Skeletal muscle tissue (tissue), 4 donors: ENCODE data around the gene PLP1. TPM values are rescaled to one million over a fixed set of nuclear protein-coding genes. Genes with fewer than 3 reads are reported as not detected.
"Not testable (repeated sequence)": the region's sequence is repeated elsewhere in the genome, so short reads cannot be mapped to it uniquely, and the experiment has no call there.

Experiments used
- H3K27ac ChIP-seq: one replicate; pipeline ENCODE4 v1.7.0; 2013; ENCODE audit warnings: mild to moderate bottlenecking, low read depth, low read length, inconsistent platforms
- H3K27me3 ChIP-seq, 3 donors: one replicate each; pipeline ENCODE4 v1.7.0; 2013; ENCODE audit warnings: low read length in 3 of 3; ENCODE audit not compliant: control insufficient read depth in 3 of 3, insufficient read depth in 3 of 3
- H3K36me3 ChIP-seq, 3 donors: one replicate each; pipeline ENCODE4 v1.7.0; 2013; ENCODE audit warnings: low read length in 3 of 3; ENCODE audit not compliant: control insufficient read depth in 3 of 3, insufficient read depth in 3 of 3
- H3K4me1 ChIP-seq, 3 donors: one replicate each; pipeline ENCODE4 v1.7.0; 2013; ENCODE audit warnings: low read length in 3 of 3, mild to moderate bottlenecking in 3 of 3; ENCODE audit not compliant: control insufficient read depth in 3 of 3, insufficient read depth in 3 of 3
- H3K4me3 ChIP-seq, 3 donors: one replicate each; pipeline ENCODE4 v1.7.0; 2013; ENCODE audit warnings: low read length in 3 of 3
- H3K9ac ChIP-seq, 3 donors: one replicate each; pipeline ENCODE4 v1.7.0; 2013; ENCODE audit warnings: low read length in 3 of 3, mild to moderate bottlenecking in 3 of 3, moderate library complexity in 2 of 3, low read depth in 1 of 3
- H3K9me3 ChIP-seq, 3 donors: one replicate each; pipeline ENCODE4 v1.7.0; 2013; ENCODE audit warnings: low read length in 3 of 3; ENCODE audit not compliant: control insufficient read depth in 3 of 3
- total RNA-seq: library from RNA; depleted of rRNA; stranded (reverse); fragments of >200 nt; gene quantifications from one replicate; pipeline ENCODE4 v1.2.3, GENCODE V29; 2014
- donor health status: Osteomylitis.

Gene PLP1
- total RNA-seq, 1 donor from 2014 or later = 41.8 TPM

DNA sequence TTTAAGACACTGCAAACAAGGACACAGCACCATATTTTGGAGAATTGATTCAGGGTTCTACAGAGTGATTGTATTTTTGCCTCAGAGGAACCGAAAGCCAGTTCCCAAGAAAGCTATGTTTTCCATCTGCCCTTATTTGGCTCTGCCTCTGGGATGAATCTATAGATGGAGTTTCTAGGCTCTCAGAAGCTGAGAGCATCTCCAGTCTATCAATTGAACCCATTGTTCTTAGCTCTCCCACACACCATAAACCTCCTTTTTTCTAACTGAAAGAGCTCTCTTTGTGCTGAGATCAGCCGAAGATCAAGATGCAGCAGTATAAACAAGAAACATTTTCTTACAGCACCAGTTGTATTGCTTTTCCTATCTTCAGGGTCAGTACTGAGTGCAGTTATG is 16.9 kb downstream of the PLP1 start:
- Histone ChIP-seq H3K27me3 (peaks cover 0 to 6% (median 0%) of the 10 kb centered on the region in 3 donors), H3K4me3 (no peak overlapping the region), H3K27ac (no peak overlapping the region), H3K9ac (no peak overlapping the region), H3K4me1 (no peaks in the 10 kb centered on the region), H3K36me3 (no peaks in the 10 kb centered on the region), H3K9me3 (no peaks in the 10 kb centered on the region)

DNA sequence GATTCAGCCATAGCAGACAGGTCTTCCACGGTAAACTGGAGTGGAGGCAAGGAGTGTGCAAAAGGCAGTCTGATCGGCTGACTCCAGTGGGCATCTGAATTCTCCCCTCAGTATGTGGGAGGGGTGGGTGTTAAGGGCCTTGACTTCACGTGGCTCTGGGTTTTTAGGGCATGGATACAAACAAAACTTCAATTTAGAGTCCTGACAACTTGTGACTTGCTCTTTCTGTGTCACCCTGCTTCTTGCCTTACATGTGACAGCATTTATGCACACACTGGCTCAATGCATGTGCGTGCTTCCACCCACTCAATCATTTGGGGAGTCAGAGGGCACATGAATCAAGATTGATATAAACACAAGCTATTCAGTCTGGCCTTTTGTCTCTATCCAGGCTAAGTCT is 17.5 kb downstream of the PLP1 start:
- Histone ChIP-seq H3K27ac (no peak overlapping the region), H3K9me3 (no peaks in the 10 kb centered on the region), H3K4me1 (no peaks in the 10 kb centered on the region), H3K9ac (no peak overlapping the region), H3K4me3 (no peak overlapping the region), H3K36me3 (no peaks in the 10 kb centered on the region), H3K27me3 (peaks cover 0 to 6% (median 0%) of the 10 kb centered on the region in 3 donors)

- no peaks in the 10 kb centered on the region for H3K4me1 ChIP-seq
- no peak overlapping the region for H3K9ac ChIP-seq
- H3K4me3 ChIP-seq = no peak overlapping the region
- no peaks in the 10 kb centered on the region for H3K9me3 ChIP-seq
- H3K36me3 ChIP-seq = no peaks in the 10 kb centered on the region
- H3K27ac ChIP-seq = no peak overlapping the region
- H3K27me3 ChIP-seq = no peaks in the 10 kb centered on the region
Observed at GRCh38 chrX:103797691-103798090, 21.1 kb downstream of the PLP1 start.

DNA sequence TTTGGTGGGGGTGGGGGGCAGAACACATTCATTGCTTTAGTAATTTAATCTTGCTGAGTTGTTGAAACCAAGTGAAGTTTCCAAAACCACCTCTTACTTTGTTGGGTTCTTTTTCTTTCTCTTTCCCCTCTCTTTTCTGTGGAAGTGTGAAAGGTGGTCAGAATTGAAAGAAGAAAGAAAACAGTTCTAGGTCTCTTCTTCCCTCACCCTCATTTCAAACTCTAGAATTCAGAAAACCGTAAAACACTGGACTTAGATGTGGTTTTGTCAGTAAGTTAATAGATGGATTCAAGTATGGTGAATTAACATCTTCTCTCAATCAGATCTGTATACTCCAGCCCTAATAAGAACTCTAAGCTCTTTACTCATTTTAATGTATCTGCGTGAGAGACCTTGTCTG is 23.7 kb downstream of the PLP1 start:
- H3K9ac ChIP-seq = no peak overlapping the region
- H3K27ac ChIP-seq = no peak overlapping the region
- no peaks in the 10 kb centered on the region for H3K9me3 ChIP-seq
- H3K27me3 ChIP-seq = no peaks in the 10 kb centered on the region
- H3K4me1 ChIP-seq = no peaks in the 10 kb centered on the region
- no peak overlapping the region for H3K4me3 ChIP-seq
- H3K36me3 ChIP-seq = no peaks in the 10 kb centered on the region

DNA sequence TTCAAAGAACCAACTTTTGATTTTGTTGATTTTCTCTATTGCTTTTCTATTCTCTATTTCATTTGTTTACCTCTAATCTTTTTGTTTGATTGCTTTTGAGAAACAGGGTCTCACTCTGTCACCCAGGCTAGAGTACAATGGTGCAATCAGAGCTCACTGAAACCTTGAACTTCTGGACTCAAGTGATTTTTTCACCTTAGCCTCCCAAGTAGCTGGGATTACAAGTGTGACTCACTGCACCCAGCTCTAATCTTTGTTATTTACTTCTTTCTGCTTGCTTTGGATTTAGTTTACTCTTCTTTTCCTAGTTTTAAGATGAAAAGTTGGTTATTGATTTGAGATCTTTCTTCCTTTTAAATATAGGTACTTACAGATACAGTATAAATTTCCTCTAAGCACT is 29.2 kb downstream of the PLP1 start:
- Histone ChIP-seq H3K4me1 (no peaks in the 10 kb centered on the region), H3K9me3 (no peaks in the 10 kb centered on the region), H3K27me3 (no peaks in the 10 kb centered on the region), H3K4me3 (no peak overlapping the region), H3K27ac (no peak overlapping the region), H3K36me3 (no peaks in the 10 kb centered on the region), H3K9ac (no peak overlapping the region)

DNA sequence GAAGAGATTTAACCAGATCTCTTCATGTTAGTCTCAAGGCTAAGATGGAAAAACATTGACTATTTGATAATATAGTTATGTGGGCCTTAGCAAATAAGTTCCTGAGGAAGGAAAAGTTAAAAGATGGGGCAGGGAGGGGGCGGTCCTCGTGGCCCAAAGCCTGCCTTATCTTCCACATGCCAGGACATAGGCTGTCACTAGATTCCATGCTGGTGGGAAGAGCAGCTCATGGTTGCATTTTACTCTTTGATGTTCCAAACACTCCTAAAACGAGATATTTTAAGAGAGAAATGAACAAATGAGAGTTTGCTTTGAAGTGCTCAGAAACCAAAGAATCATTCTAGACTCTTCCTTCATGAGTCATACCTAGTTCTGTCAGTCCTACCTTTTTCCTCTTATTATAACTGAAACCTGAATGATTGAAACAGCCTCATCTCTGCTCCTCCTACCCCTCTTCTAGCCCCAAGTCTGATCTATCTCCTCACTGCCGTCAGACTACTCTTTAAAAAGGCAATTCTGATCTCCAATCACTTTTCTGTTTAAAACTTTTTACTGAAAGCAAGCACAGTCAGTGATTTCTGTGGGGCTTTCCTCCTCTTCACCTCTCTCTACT is 30.3 kb downstream of the PLP1 start:
- no peak overlapping the region for H3K4me3 ChIP-seq
- no peak overlapping the region for H3K9ac ChIP-seq
- H3K9me3 ChIP-seq = no peaks in the 10 kb centered on the region
- H3K27ac ChIP-seq = no peak overlapping the region
- H3K27me3 ChIP-seq = peaks cover 0 to 4% (median 0%) of the 10 kb centered on the region in 3 donors
- no peaks in the 10 kb centered on the region for H3K36me3 ChIP-seq
- H3K4me1 ChIP-seq = no peaks in the 10 kb centered on the region

DNA sequence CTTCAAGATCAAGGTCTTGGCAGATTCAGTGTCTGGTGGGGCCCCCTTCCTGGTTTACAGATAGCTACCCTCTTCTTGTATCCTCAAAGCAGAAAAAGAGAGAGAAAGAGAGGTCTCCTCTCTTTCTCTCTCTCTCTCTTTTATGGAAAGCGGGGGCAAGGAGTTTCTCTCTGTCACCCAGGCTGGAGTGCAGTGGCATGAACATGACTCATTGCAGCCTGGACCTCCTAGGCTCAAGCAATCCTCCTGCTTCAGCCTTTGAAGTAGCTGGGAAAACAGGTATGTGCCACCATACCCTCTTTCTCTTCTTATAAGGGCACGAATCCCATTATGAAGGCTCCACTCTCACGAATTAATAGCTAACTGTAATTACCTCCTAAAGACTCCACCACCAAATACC is 35.2 kb downstream of the PLP1 start:
- no peak overlapping the region for H3K27ac ChIP-seq
- peaks cover 0 to 5% (median 0%) of the 10 kb centered on the region in 3 donors for H3K27me3 ChIP-seq
- H3K36me3 ChIP-seq = no peaks in the 10 kb centered on the region
- H3K9ac ChIP-seq = no peak overlapping the region
- H3K9me3 ChIP-seq = no peaks in the 10 kb centered on the region
- no peaks in the 10 kb centered on the region for H3K4me1 ChIP-seq
- H3K4me3 ChIP-seq = no peak overlapping the region

DNA sequence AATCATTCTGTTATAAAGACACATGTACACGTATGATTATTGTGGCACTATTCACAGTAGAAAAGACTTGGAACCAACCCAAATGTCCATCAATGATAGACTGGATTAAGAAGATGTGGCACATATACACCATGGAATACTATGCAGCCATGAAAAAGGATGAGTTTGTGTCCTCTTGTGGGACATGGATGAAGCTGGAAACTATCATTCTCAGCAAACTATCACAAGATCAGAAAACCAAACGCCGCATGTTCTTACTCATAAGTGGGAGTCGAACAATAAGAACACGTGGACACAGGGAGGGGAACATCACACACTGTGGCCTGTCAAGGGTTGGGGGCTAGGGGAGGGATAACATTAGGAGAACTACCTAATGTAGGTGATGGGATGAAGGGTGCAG is 40.5 kb downstream of the PLP1 start:
- not testable (repeated sequence) for H3K4me1 ChIP-seq, H3K9me3 ChIP-seq, H3K9ac ChIP-seq, H3K27me3 ChIP-seq, H3K27ac ChIP-seq, H3K36me3 ChIP-seq, H3K4me3 ChIP-seq

GRCh38 chrX:103817502-103817901 is 40.9 kb downstream of the PLP1 start:
- H3K4me1 ChIP-seq = no peaks in the 10 kb centered on the region
- no peaks in the 10 kb centered on the region for H3K27me3 ChIP-seq
- no peaks in the 10 kb centered on the region for H3K9me3 ChIP-seq
- H3K36me3 ChIP-seq = no peaks in the 10 kb centered on the region
- H3K27ac ChIP-seq = no peak overlapping the region
- H3K9ac ChIP-seq = no peak overlapping the region
- H3K4me3 ChIP-seq = no peak overlapping the region

- no peak overlapping the region for H3K27ac ChIP-seq
- H3K9me3 ChIP-seq = no peaks in the 10 kb centered on the region
- H3K4me3 ChIP-seq = no peak overlapping the region
- no peak overlapping the region for H3K9ac ChIP-seq
- H3K27me3 ChIP-seq = no peaks in the 10 kb centered on the region
- no peaks in the 10 kb centered on the region for H3K36me3 ChIP-seq
- H3K4me1 ChIP-seq = no peaks in the 10 kb centered on the region
Observed at GRCh38 chrX:103818842-103819619, 42.4 kb downstream of the PLP1 start.
